K562 (cell line): ENCODE data around the gene BLOC1S4. TPM values are rescaled to one million over a fixed set of nuclear protein-coding genes. Genes with fewer than 3 reads are reported as not detected.

Source experiments
- ATAC-seq: fragments of 200-7000 bp; cut with Tn5 transposase; 3 replicates; pipeline ENCODE4 v1.9.1; 2020; ENCODE audit warnings: moderate library complexity
- BruUV-seq: library from RNA; stranded (reverse); fragments of 400-500 nt; replicated peaks from 2 replicates; lab custom pipeline; 2021; lab: Mats Ljungman, UMichigan
- CTCF ChIA-PET: fragments of 300-600 bp; formaldehyde crosslinking; extraction: SDS; loops from one replicate; lab custom pipeline; 2021; ENCODE audit warnings: low intra/inter-chr PET ratio; lab: Yijun Ruan, JAX
- POLR2A ChIA-PET: fragments of 300-600, 350-650 bp; sonication (Branson Sonifier 250); formaldehyde crosslinking; extraction: SDS; loops from one replicate; lab custom pipeline; 2021; ENCODE audit warnings: antibody characterized with exemption, inconsistent platforms; lab: Yijun Ruan, JAX
- DNase-seq, 4 experiments: peaks; one replicate each; pipeline versions ENCODE4 v3.0.0 to v3.0.0-alpha.2; 2011 to 2018; ENCODE audit warnings: low spot score in 3 of 4, mixed read lengths in 3 of 4; ENCODE audit errors: extremely low read depth in 1 of 4
- FAIRE-seq: peaks from 2 replicates; lab custom pipeline; 2011; peaks lifted over from hg19 to GRCh38; lab: Jason Lieb, UNC
- H2AFZ ChIP-seq: 2 replicates; pipeline ENCODE4 v1.6.0; 2011; ENCODE audit warnings: low read depth, low read length, control low read depth, inconsistent platforms
- H3K27ac ChIP-seq: fragments of 200-600 bp; 3 replicates; pipeline ENCODE4 v1.8.0; 2011; ENCODE audit warnings: low read depth, mild to moderate bottlenecking, control low read depth, inconsistent platforms, low read length, moderate library complexity, mixed read lengths; ENCODE audit errors: extremely low read depth
- H3K27me3 ChIP-seq, 2 experiments: fragments of 300-600 bp in 1 of 2; 2 replicates in 1 of 2; 3 replicates in 1 of 2; pipeline versions ENCODE4 v1.6.0 to v1.8.0; 2011; ENCODE audit warnings: inconsistent platforms in 2 of 2, low read length in 2 of 2, mild to moderate bottlenecking in 1 of 2, mixed read lengths in 1 of 2, moderate library complexity in 1 of 2; ENCODE audit not compliant: control insufficient read depth in 2 of 2, insufficient read depth in 2 of 2
- H3K36me3 ChIP-seq: fragments of 300-600 bp; 3 replicates; pipeline ENCODE4 v1.8.0; 2011; ENCODE audit warnings: mild to moderate bottlenecking, low read length, inconsistent platforms; ENCODE audit not compliant: control insufficient read depth, insufficient read depth
- H3K4me1 ChIP-seq, 2 experiments: fragments of 200-600 bp in 1 of 2; replicated peaks in 1 of 2; 2 replicates in 1 of 2; 3 replicates in 1 of 2; pipeline versions ENCODE4 v1.5.1 to v1.8.0; 2011; ENCODE audit warnings: inconsistent platforms in 2 of 2, low read length in 2 of 2, mild to moderate bottlenecking in 1 of 2, mixed read lengths in 1 of 2, moderate library complexity in 1 of 2; ENCODE audit not compliant: control insufficient read depth in 2 of 2, insufficient read depth in 2 of 2
- H3K4me2 ChIP-seq: 2 replicates; pipeline ENCODE4 v1.6.1; 2011; ENCODE audit warnings: low read length, control low read depth, inconsistent platforms, mixed read lengths; ENCODE audit not compliant: insufficient read depth
- H3K4me3 ChIP-seq: fragments of 200-600 bp; sonication (generic), shearing (Covaris generic); 2 replicates; pipeline ENCODE4 v1.5.1; 2016; ENCODE audit warnings: control low read depth, inconsistent platforms
- H3K79me2 ChIP-seq: fragments of 200-600 bp; 3 replicates; pipeline ENCODE4 v1.8.0; 2011; ENCODE audit warnings: low read length, inconsistent platforms; ENCODE audit not compliant: control insufficient read depth, insufficient read depth
- H3K9ac ChIP-seq, 2 experiments: 2 replicates each; pipeline versions ENCODE4 v1.6.0 to v1.6.1; 2011; ENCODE audit warnings: low read depth in 2 of 2, low read length in 2 of 2, control low read depth in 1 of 2, inconsistent platforms in 1 of 2, mild to moderate bottlenecking in 1 of 2, mixed read lengths in 1 of 2; ENCODE audit not compliant: insufficient read depth in 1 of 2
- H3K9me1 ChIP-seq: one replicate; pipeline ENCODE4 v1.6.0; 2011; ENCODE audit warnings: inconsistent platforms, mild to moderate bottlenecking, low read length, moderate library complexity; ENCODE audit not compliant: control insufficient read depth, insufficient read depth
- H3K9me3 ChIP-seq: replicated peaks from 2 replicates; pipeline ENCODE4 v1.5.1; 2011; ENCODE audit warnings: low read depth, low read length, inconsistent platforms; ENCODE audit not compliant: control insufficient read depth, insufficient read depth
- H4K20me1 ChIP-seq: replicated peaks from 2 replicates; pipeline ENCODE4 v1.6.1; 2011; ENCODE audit warnings: low read length, inconsistent platforms, mixed read lengths; ENCODE audit not compliant: control insufficient read depth, insufficient read depth
- BCOR ChIP-seq: fragments of 450-650 bp; IDR thresholded peaks from 2 replicates; pipeline ENCODE4 v1.6.1; 2016
- RAD51 ChIP-seq: fragments of 450-650 bp; IDR thresholded peaks from 2 replicates; pipeline ENCODE4 v1.7.1; 2016; ENCODE audit warnings: low read depth, mild to moderate bottlenecking, borderline replicate concordance
- RBM17 ChIP-seq: fragments of 200-400 bp; formaldehyde crosslinking; IDR thresholded peaks from 2 replicates; pipeline ENCODE4 v1.6.1; 2017; ENCODE audit warnings: low read depth, mild to moderate bottlenecking, low read length, borderline replicate concordance
- RBM25 ChIP-seq: fragments of 200-400 bp; formaldehyde crosslinking; IDR thresholded peaks from 2 replicates; pipeline ENCODE4 v1.6.1; 2018; ENCODE audit warnings: low read length, low read depth, moderate library complexity; ENCODE audit not compliant: severe bottlenecking
- ZFP36 ChIP-seq: fragments of 150-350 bp; IDR thresholded peaks from 2 replicates; pipeline ENCODE4 v1.6.1; 2018; ENCODE audit warnings: low read length, low read depth; ENCODE audit not compliant: partially characterized antibody
- ZNF121 ChIP-seq: sonication (generic); formaldehyde crosslinking; conservative IDR thresholded peaks from 2 replicates; pipeline ENCODE4 v1.8.0; 2022; ENCODE audit warnings: missing genetic modification reagents
- ZNF431 ChIP-seq: sonication (generic); formaldehyde crosslinking; IDR thresholded peaks from 2 replicates; pipeline ENCODE4 v1.8.0; 2022; ENCODE audit warnings: mild to moderate bottlenecking, missing genetic modification reagents
- WGBS: fragments of 100-300 bp; shearing (Covaris generic); methylation state at CpG from one replicate; pipeline ENCODE4 v1.1.6; 2016; ENCODE audit warnings: low coverage, mixed read lengths; ENCODE audit not compliant: insufficient coverage; ENCODE audit errors: missing lambda C conversion rate; 5-methylcytosine and 5-hydroxymethylcytosine counted together
- in situ Hi-C: fragments of 300-500 bp; cut with MboI; formaldehyde crosslinking; loops from 4 replicates; pipeline ENCODE4 v1.15.0; 2018; ENCODE audit warnings: inconsistent platforms, mixed read lengths
- intact Hi-C: fragments of 100-400 bp; cut with micrococcal nuclease; formaldehyde crosslinking; loops from 2 replicates; pipeline ENCODE4 v1.14.2; 2022
- polyA plus RNA-seq, 8 experiments: library from polyadenylated mRNA; depleted of rRNA in 4 of 8; stranded (reverse) in 5 of 8; unstranded in 3 of 8; fragments of >200 nt; fragmentation: Nextera tagmentation in 2 of 8; fragmentation: Illumina TruSeq in 1 of 8; extraction: Ambion mirVana in 2 of 8; extraction: Trizol in 1 of 8; gene quantifications; 2 replicates each; pipeline versions ENCODE4 v1.2.1 to v1.2.3, GENCODE V29; 2011 to 2014; ENCODE audit warnings: inconsistent platforms in 1 of 8, missing spikeins in 1 of 8
- total RNA-seq, 7 experiments: library from RNA; depleted of rRNA in 6 of 7; stranded (reverse); fragments of >200 nt in 6 of 7; fragmentation: Illumina TruSeq in 2 of 7; extraction: Trizol in 2 of 7; gene quantifications; 2 replicates each; pipeline versions ENCODE4 v1.2.1 to v1.2.3, GENCODE V29; 2011 to 2021; ENCODE audit warnings: low replicate concordance in 1 of 7

Gene BLOC1S4
- total and polyA plus RNA-seq, 9 of the 15 experiments (the other 6 are each of a cell fraction or from before 2014, with no cell fraction given) = 3.1 to 31.6 (median 11.2) TPM

- TF ChIP-seq ZFP36 (peak; percentile 68), RAD51 (no peak)
- no peaks in the 10 kb centered on the region for H3K27me3 ChIP-seq
- DNase-seq = no peak
- H3K4me2 ChIP-seq = no peak overlapping the region; the same call in 1 of the 2 replicates
- peaks cover 16% of the 10 kb centered on the region for H3K36me3 ChIP-seq
- in situ Hi-C loops (no loop called here), intact Hi-C loops (no loop called here)
- H3K79me2 ChIP-seq = peaks cover 9% of the 10 kb centered on the region; the same call in 2 of the 3 replicates
- H3K4me1 ChIP-seq = peaks cover 18 to 33% of the 10 kb centered on the region in 2 experiments
- no peak for FAIRE-seq
- H3K27ac ChIP-seq = no peak overlapping the region; the same call in 2 of the 3 replicates
- BruUV-seq = no TSS peak
- no peak overlapping the region for H3K4me3 ChIP-seq
- H3K9me3 ChIP-seq = no peaks in the 10 kb centered on the region
- ChIA-PET POLR2A (interaction anchor here (0.6 to 1.8 kb wide), 3 partner anchors 10 to 188 kb away, joined by 3 to 8 read pairs (median 4); partner anchors contain the start of gene MRFAP1L1), CTCF (no interaction called here)
- no peaks in the 10 kb centered on the region for H3K9me1 ChIP-seq
- WGBS = 50% methylated on average over 5 of the region's 5 CpGs
- no peak for ATAC-seq
- peak overlapping the region in 1 of 2 experiments; percentile 24; a peak in 1 of 4 replicates for H3K9ac ChIP-seq
- 0 out of 2 replicates have a peak overlapping the region, but pooled peaks have one; percentile 25 for H2AFZ ChIP-seq
- H4K20me1 ChIP-seq = no peaks in the 10 kb centered on the region
Measured at GRCh38 chr4:6699388-6699787, 16.6 kb upstream of the BLOC1S4 start.

- ChIA-PET POLR2A (interaction anchor here (0.8 to 1.8 kb wide), 2 partner anchors 24 to 124 kb away, joined by 3 to 8 read pairs; no protein-coding TSS in a partner anchor), CTCF (no interaction called here)
- H3K36me3 ChIP-seq = peaks cover 16% of the 10 kb centered on the region
- in situ Hi-C loops = no loop called here
- intact Hi-C loops = no loop called here
- no peak for FAIRE-seq
- no peaks in the 10 kb centered on the region for H3K9me3 ChIP-seq
- no peaks in the 10 kb centered on the region for H4K20me1 ChIP-seq
- H2AFZ ChIP-seq = no peak overlapping the region
- no peak overlapping the region for H3K4me2 ChIP-seq
- no TSS peak for BruUV-seq
- 89% methylated on average over 1 of the region's 1 CpG for WGBS
- no peak overlapping the region for H3K4me3 ChIP-seq
- H3K27me3 ChIP-seq = no peaks in the 10 kb centered on the region
- DNase-seq = no peak
- peaks cover 13% of the 10 kb centered on the region for H3K79me2 ChIP-seq
- peaks cover 15 to 31% of the 10 kb centered on the region in 2 experiments for H3K4me1 ChIP-seq
- no peak overlapping the region for H3K27ac ChIP-seq
- ATAC-seq = no peak
- H3K9ac ChIP-seq = no peak overlapping the region
- TF ChIP-seq ZNF431 (CRISPR knock-in tag) (no peak), RBM25 (peak; percentile 4), BCOR (peak; percentile 56; the same call in 1 of the 2 replicates), ZNF121 (peak; percentile 96), RBM17 (no peak)
- no peaks in the 10 kb centered on the region for H3K9me1 ChIP-seq
Measured at GRCh38 chr4:6699903-6700302, 16.1 kb upstream of the BLOC1S4 start.
